Activated CD4-positive, alpha-beta T cell treated with anti-CD3 and anti-CD28 coated beads, Interleukin-2, amount 10 ng/mL, durations not matched to agents 24 days and 14 days (primary cell): ENCODE data around the gene RAD51B. TPM values are rescaled to one million over a fixed set of nuclear protein-coding genes. Genes with fewer than 3 reads are reported as not detected.
A peak's percentile ranks its signal among the peaks of the same experiment; 100 is the strongest.

ENCODE experiments used
- DNase-seq: peaks from one replicate; pipeline ENCODE4 v3.0.0; 2022
- H3K27ac Mint-ChIP-seq: one replicate; pipeline ENCODE4 v1.8.0; 2022; ENCODE audit warnings: mild to moderate bottlenecking, mixed read lengths
- H3K27me3 Mint-ChIP-seq: one replicate; pipeline ENCODE4 v1.8.0; 2022; ENCODE audit warnings: mixed read lengths
- H3K36me3 Mint-ChIP-seq: one replicate; pipeline ENCODE4 v1.8.0; 2022; ENCODE audit warnings: low read depth, mild to moderate bottlenecking, mixed read lengths
- H3K4me1 Mint-ChIP-seq: one replicate; pipeline ENCODE4 v1.8.0; 2021; ENCODE audit warnings: mixed read lengths
- H3K4me3 Mint-ChIP-seq: one replicate; pipeline ENCODE4 v1.8.0; 2022; ENCODE audit warnings: mild to moderate bottlenecking, moderate library complexity, mixed read lengths
- H3K9me3 Mint-ChIP-seq: one replicate; pipeline ENCODE4 v1.8.0; 2021; ENCODE audit warnings: mixed read lengths
- intact Hi-C: fragments of 100-400 bp; cut with micrococcal nuclease; formaldehyde crosslinking; loops from one replicate; pipeline ENCODE4 v1.15.1; 2023
- total RNA-seq: library from RNA; stranded (reverse); gene quantifications from 2 replicates; pipeline ENCODE4 v1.2.3, GENCODE V29; 2022

RAD51B gene
- total RNA-seq, 1 donor from 2014 or later = 29.3 TPM

DNA sequence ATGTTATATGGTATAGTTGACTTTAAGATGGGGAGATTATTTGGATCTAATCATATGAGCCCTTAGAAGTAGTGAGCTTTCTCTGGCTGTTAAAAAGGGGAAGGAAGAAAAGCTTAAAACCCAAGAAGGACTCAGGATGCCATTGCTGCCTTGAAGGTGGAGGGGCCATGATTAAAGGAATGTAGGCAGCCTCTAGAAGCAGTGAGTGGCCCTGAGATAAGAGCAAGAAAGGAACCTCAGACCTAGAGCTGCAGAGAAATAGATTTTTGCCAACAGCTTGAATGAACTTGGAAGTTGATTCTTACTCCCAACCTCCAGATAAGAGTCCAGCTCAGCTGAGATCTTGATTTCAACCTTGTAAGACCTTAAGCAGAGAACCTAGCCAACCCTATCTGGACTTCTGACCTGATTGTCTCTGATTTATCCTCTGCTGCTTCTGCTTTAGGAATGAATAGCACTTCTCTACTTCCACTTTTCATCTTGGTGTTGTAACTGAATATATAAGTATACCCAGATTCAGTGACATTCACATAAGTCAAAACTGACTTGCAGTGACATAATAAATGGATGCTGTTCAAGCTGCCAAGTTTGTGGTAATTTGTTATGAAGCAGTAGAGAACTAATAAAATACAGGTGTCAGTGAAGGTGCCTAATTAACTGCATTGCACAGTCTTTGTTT, 33.5 kb downstream of the RAD51B start:
- H3K36me3 Mint-ChIP-seq = peaks cover 8% of the 10 kb centered on the region
- H3K9me3 Mint-ChIP-seq = peaks cover 3% of the 10 kb centered on the region
- peaks cover 4% of the 10 kb centered on the region for H3K4me1 Mint-ChIP-seq
- H3K4me3 Mint-ChIP-seq = no peak overlapping the region
- no peak overlapping the region for H3K27ac Mint-ChIP-seq
- intact Hi-C loops = no loop called here
- DNase-seq = peak; percentile 33
- no peaks in the 10 kb centered on the region for H3K27me3 Mint-ChIP-seq

DNA sequence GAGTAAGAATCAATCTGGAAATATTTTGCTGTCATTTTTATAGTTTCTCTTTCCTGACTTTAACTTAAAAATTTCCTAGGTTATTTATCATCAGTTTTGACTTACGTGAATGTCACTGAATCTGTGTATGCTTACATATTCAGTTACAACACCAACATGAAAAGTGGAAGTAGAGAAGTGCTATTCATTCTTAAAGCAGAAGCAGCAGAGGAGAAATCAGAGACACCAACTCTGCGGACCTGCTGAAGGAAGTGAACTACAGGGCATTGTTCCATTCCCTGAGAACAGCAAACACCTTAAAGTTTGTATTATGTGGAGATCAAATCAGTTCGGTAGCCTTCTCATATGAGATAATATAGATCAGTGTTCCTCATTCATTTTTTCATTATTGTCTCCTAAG, 34.1 kb downstream of the RAD51B start:
- no peaks in the 10 kb centered on the region for H3K27me3 Mint-ChIP-seq
- intact Hi-C loops = no loop called here
- peaks cover 3% of the 10 kb centered on the region for H3K9me3 Mint-ChIP-seq
- H3K36me3 Mint-ChIP-seq = peaks cover 5% of the 10 kb centered on the region
- no peak overlapping the region for H3K27ac Mint-ChIP-seq
- peaks cover 4% of the 10 kb centered on the region for H3K4me1 Mint-ChIP-seq
- DNase-seq = peak; percentile 10
- H3K4me3 Mint-ChIP-seq = no peak overlapping the region

DNA sequence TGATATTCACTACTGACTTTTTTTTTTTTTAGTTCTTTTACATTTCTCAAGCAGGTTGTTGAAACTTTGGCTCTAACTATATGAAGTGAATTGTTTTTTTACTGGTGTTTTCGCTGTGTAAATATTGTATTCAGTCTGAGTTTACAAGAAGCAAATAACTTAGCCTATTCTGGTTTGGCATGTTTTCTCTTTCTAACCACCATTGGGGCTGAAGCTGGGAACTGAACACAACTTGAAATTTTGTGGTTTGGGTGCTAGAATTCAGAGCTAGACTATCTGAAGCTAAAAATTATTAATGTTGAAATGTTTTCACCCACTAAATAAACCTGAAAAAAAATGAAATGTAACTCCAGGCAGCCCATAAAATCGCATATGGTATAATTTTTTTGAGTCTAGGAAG, 37.2 kb downstream of the RAD51B start:
- DNase-seq = no peak
- Mint-ChIP-seq H3K36me3 (no peaks in the 10 kb centered on the region), H3K4me1 (peaks cover 5% of the 10 kb centered on the region), H3K4me3 (no peak overlapping the region), H3K9me3 (no peaks in the 10 kb centered on the region), H3K27ac (no peak overlapping the region), H3K27me3 (no peaks in the 10 kb centered on the region)
- intact Hi-C loops = no loop called here

DNA sequence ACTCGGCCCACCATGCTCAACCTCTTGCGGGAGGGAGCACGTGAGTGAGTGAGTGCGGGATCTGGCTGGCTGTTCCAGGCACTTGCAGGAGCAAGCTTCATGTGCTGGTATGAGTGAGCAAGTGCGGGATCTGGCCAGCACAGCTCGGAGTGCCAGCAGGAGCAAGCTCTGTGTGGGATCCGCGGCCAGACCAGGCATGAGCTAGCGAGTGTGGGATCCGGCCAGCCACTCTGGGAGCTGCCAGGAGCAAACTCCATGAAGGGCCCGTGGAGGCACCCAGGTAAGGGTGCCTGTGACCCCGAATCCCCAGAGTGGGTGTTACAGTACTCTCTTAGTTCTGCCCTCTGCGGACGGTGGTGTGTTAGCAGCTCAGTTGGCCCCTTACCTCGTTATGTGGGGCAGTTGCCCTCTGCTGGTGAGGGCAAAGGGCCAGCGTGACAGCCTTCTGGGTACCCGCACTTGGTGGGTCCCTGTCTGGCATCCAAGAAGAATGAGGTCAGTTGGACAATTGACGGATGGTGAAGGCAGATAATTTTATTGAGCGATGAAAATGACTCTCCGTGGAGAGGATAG, 38.3 kb downstream of the RAD51B start:
- Mint-ChIP-seq H3K36me3 (no peaks in the 10 kb centered on the region), H3K27ac (no peak overlapping the region), H3K4me3 (no peak overlapping the region), H3K27me3 (no peaks in the 10 kb centered on the region), H3K9me3 (no peaks in the 10 kb centered on the region), H3K4me1 (peaks cover 5% of the 10 kb centered on the region)
- peak; percentile 48 for DNase-seq
- intact Hi-C loops = no loop called here

DNA sequence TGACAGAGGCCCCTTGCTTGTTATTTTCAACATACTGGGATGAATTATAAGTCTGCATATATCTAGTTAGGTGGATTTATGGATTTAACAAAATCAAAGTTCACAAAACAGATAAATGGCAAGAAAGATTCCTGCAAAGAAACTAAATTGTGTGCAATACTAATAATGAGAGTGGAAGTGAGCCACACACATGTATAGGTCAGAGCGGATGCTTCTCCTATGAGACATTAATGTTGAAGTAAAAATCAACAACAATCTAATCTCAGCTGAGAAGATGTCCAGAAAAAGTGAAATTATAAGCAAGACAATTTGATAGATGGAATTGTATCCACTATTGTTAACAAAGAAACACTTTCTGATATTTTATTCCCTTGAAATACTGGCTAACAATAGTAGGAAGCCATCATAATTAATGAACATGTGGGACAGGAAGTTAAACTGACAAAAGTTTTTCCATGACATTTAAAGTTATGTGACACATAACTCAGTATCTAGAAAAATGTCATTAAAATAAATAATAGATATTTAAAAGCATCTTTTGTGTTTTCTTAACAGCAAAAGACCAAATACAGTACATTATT, 39.7 kb downstream of the RAD51B start:
- Mint-ChIP-seq H3K4me3 (no peak overlapping the region), H3K4me1 (peaks cover 8% of the 10 kb centered on the region), H3K27me3 (no peaks in the 10 kb centered on the region), H3K36me3 (no peaks in the 10 kb centered on the region), H3K9me3 (no peaks in the 10 kb centered on the region), H3K27ac (no peak overlapping the region)
- intact Hi-C loops = no loop called here
- no peak for DNase-seq

DNA sequence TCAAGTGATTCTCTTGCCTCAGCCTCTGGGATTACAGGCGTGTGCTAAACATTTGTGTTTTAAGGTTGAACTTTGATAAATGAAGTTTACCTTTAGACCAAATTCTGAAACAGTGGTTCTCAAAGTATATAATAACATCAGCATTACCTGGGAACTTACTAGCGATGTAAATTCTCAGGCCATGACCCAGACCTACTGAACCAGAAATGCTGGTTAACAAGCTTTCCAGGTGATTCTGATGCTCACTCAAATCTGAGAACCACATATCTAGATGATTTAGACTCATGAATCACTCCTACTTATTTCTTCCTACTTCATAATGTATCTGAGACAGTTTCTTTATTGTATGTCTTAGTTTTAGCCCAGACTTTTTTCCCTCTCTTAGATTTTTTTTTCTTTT, 43.6 kb downstream of the RAD51B start:
- no peak overlapping the region for H3K27ac Mint-ChIP-seq
- peaks cover 16% of the 10 kb centered on the region for H3K36me3 Mint-ChIP-seq
- peaks cover 7% of the 10 kb centered on the region for H3K4me1 Mint-ChIP-seq
- H3K27me3 Mint-ChIP-seq = no peaks in the 10 kb centered on the region
- no peaks in the 10 kb centered on the region for H3K9me3 Mint-ChIP-seq
- intact Hi-C loops = no loop called here
- H3K4me3 Mint-ChIP-seq = no peak overlapping the region
- no peak for DNase-seq

DNA sequence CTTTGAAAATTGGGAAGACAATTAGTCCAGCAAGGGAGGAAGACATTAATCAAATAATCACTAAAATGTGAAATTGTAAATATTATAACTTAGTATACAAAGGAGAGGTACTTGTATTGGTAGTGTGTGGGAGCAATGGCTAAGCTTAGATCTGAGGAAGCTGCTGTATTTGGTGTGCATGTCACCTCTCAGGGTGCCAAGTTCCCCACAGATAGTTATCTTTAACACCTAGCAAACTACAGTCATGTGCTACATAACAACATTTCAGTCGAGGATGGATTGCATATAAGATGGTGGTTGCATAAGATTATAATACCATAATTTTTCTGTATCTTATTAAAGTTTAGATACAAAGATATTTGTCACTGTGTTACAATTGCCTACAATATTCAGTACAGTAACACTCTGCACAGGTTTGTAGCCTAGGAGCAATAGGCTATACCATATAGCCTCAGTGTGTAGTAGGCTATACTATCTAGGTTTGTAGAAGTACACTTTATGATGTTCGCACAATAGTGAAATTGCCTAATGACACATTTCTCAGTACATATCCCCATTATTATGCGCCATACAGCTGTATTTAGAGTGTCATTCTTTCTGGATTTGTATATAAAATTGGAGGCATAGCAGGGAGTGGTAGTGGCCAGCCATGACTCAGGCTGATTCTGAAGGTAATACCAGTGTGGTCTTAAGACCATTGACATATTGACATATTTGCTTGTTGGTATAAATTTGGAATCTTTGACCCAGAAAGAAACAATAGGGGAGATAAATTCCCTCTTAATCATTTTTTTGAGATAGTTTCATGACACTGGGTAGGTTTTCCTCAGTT, 55.8 kb downstream of the RAD51B start:
- no peak overlapping the region for H3K4me3 Mint-ChIP-seq
- H3K27me3 Mint-ChIP-seq = no peaks in the 10 kb centered on the region
- intact Hi-C loops = no loop called here
- no peaks in the 10 kb centered on the region for H3K9me3 Mint-ChIP-seq
- H3K4me1 Mint-ChIP-seq = no peaks in the 10 kb centered on the region
- DNase-seq = no peak
- H3K27ac Mint-ChIP-seq = no peak overlapping the region
- no peaks in the 10 kb centered on the region for H3K36me3 Mint-ChIP-seq

DNA sequence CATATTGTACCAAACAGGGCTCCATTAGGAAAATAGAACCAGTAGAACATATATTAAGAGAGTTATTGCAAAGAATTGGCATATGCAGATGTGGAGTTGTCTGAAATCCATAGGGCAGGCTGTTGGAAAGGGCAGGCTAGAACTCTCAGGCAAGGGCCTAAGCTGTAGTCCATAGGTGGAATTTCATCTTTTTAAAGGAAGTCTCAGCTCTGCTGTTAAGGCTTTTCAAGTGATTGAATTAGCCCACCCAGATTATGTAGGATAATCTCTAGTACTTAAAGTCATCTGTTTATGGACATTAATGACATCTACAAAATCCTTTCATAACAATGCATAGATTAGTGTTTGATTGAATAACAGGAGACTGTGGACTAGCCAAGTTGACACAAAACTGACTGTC, 59.4 kb downstream of the RAD51B start:
- H3K4me1 Mint-ChIP-seq = peaks cover 8% of the 10 kb centered on the region
- no peak overlapping the region for H3K4me3 Mint-ChIP-seq
- H3K27me3 Mint-ChIP-seq = no peaks in the 10 kb centered on the region
- intact Hi-C loops = no loop called here
- no peak for DNase-seq
- H3K36me3 Mint-ChIP-seq = no peaks in the 10 kb centered on the region
- no peaks in the 10 kb centered on the region for H3K9me3 Mint-ChIP-seq
- no peak overlapping the region for H3K27ac Mint-ChIP-seq

DNA sequence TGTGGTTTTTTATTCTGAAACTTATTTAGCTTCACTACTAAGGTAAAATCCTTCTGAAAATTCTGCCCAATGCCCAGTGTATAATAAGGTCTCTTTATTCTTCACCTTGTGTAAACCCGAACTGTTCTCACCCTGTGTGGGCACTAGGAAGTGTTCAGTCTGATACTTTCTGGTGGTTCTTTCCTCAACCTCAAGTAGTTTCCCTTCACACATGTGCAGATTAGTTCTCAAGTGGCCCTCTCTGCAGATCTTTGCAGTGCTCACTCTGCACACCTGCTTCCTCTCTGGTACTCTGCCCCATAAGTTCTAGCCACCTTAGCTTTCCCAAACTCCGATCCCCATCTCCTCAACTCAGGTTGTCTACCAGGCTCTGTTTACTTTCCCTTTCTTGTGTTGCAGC, 61.6 kb downstream of the RAD51B start:
- Mint-ChIP-seq H3K36me3 (no peaks in the 10 kb centered on the region), H3K4me1 (peaks cover 10% of the 10 kb centered on the region), H3K27me3 (no peaks in the 10 kb centered on the region), H3K4me3 (no peak overlapping the region), H3K27ac (no peak overlapping the region), H3K9me3 (no peaks in the 10 kb centered on the region)
- intact Hi-C loops = no loop called here
- no peak for DNase-seq

DNA sequence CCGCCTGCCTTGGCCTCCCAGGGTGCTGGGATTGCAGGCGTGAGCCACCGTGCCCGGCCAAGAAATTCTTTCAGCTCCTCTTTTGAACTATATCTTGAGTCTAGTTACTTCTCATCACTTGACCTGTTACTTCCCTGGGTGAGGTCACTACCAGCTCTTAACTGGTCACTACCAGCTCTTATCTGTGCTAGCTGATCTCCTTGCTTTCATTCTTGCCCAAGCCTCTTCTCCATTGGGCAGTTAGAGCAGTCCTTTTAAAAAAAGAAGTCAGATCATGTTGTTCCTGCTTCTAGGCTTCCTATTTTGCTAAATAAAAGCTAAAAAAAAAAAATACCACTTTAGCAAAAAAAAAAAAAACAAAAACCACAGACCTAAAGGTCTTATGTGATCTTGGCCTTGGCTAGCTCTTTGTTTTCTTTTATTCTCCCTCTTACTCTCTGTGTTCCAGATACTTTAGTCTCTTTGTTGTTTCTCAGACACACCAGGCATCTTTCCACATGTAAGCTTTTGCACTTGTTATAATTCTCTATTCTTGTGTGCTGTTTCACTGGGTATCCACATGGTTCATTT, 63.5 kb downstream of the RAD51B start:
- intact Hi-C loops = no loop called here
- peaks cover 10% of the 10 kb centered on the region for H3K4me1 Mint-ChIP-seq
- H3K27ac Mint-ChIP-seq = no peak overlapping the region
- H3K27me3 Mint-ChIP-seq = no peaks in the 10 kb centered on the region
- no peaks in the 10 kb centered on the region for H3K9me3 Mint-ChIP-seq
- H3K36me3 Mint-ChIP-seq = no peaks in the 10 kb centered on the region
- H3K4me3 Mint-ChIP-seq = no peak overlapping the region
- no peak for DNase-seq

DNA sequence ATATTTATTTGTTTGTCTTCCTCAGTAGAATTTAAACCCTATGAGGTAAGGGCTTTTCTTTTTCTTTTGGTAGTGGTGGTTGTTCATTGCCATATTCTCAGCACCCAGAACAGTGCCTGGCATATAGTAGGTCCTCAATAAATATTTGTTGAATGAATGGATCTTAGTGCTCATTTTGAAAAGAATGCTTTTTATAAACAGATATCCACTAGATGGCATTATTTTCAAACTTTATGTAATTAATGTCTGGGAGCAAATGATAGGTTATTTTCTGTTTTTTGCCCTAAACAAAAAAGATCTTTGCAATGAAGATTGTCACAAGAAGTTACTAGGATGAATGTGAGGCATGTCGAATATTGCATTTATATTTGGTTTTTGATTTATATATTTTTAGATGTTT, 64.1 kb downstream of the RAD51B start:
- H3K27me3 Mint-ChIP-seq = no peaks in the 10 kb centered on the region
- intact Hi-C loops = no loop called here
- no peaks in the 10 kb centered on the region for H3K9me3 Mint-ChIP-seq
- no peaks in the 10 kb centered on the region for H3K36me3 Mint-ChIP-seq
- no peak overlapping the region for H3K4me3 Mint-ChIP-seq
- peaks cover 10% of the 10 kb centered on the region for H3K4me1 Mint-ChIP-seq
- DNase-seq = no peak
- no peak overlapping the region for H3K27ac Mint-ChIP-seq

DNA sequence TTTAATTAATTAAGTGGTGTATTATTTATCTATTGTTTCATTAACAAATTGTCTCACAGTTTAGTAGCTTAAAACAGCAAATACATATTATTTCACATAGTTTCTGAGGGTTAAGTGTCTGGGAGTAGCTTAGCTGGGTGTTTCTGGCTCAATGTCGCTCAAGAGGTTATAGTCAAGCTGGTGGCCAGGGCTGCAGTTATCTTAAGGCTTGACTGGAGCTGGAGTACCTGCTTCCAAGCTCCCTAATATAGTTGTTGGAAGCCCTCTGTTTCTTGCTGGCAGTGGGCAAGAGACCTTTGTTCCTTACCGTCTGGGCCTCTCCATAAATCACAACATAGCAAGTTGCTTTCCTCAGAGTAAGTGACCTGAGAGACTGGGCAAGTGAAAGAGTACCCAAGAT, 66.6 kb downstream of the RAD51B start:
- H3K36me3 Mint-ChIP-seq = no peaks in the 10 kb centered on the region
- intact Hi-C loops = no loop called here
- no peaks in the 10 kb centered on the region for H3K9me3 Mint-ChIP-seq
- H3K4me1 Mint-ChIP-seq = peaks cover 9% of the 10 kb centered on the region
- H3K27ac Mint-ChIP-seq = no peak overlapping the region
- no peaks in the 10 kb centered on the region for H3K27me3 Mint-ChIP-seq
- H3K4me3 Mint-ChIP-seq = no peak overlapping the region
- no peak for DNase-seq

DNA sequence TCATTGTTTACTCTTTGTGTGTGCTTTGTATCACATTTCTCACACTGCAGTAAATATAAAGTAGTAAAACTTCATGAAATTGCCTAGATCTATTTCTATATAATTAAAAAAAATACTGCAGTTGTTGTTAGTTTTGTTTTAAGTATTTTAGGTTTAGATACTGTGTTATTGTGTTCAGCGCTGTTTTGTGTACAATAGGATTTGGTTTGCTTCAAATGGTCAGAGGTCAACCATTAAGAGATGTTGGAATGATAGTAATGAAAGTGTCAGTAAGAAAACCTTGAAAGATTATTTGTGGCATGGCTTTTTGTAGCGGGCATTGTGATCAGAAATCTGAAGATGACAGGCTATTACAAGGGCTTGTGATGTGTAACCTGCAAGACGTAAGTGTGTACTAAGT, 67.9 kb downstream of the RAD51B start:
- no peaks in the 10 kb centered on the region for H3K9me3 Mint-ChIP-seq
- H3K4me1 Mint-ChIP-seq = peaks cover 5% of the 10 kb centered on the region
- no peak for DNase-seq
- no peak overlapping the region for H3K4me3 Mint-ChIP-seq
- intact Hi-C loops = no loop called here
- H3K27me3 Mint-ChIP-seq = no peaks in the 10 kb centered on the region
- no peak overlapping the region for H3K27ac Mint-ChIP-seq
- no peaks in the 10 kb centered on the region for H3K36me3 Mint-ChIP-seq

DNA sequence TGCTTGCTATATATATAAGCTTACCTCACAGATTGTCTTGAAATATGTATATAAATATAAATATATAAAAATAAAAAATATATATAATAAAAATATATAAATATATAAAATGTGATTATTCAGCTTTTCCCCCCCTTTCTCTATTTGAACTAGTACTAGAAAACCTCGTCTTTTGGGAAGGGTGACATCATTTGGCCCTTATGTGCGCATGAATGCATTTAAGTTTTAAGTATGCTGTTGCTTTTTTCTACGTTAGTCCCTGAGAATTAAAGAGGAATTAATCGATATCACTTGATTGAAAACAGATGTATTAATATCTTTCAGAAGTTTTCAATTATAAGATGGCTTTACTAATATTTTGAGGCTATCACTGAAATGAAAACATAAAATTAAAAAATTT, 69.9 kb downstream of the RAD51B start:
- H3K27me3 Mint-ChIP-seq = no peaks in the 10 kb centered on the region
- no peak overlapping the region for H3K27ac Mint-ChIP-seq
- H3K9me3 Mint-ChIP-seq = no peaks in the 10 kb centered on the region
- intact Hi-C loops = no loop called here
- no peaks in the 10 kb centered on the region for H3K36me3 Mint-ChIP-seq
- H3K4me1 Mint-ChIP-seq = peaks cover 3% of the 10 kb centered on the region
- H3K4me3 Mint-ChIP-seq = no peak overlapping the region
- DNase-seq = no peak
